CD4-positive, alpha-beta T cell (primary cell): ENCODE results near the gene AKNAD1. TPM values are rescaled to one million over a fixed set of nuclear protein-coding genes. Genes with fewer than 3 reads are reported as not detected.

Experiments
- ATAC-seq: fragments of 200-7000 bp; cut with Tn5 transposase; one replicate; pipeline ENCODE4 v1.10.0; 2022; ENCODE audit warnings: mild to moderate bottlenecking; ENCODE audit not compliant: poor library complexity
- CTCF ChIA-PET: fragments of 350-600 bp; sonication (Branson Sonifier 250); formaldehyde crosslinking; loops from one replicate; lab custom pipeline; 2021; ENCODE audit warnings: antibody characterized with exemption, inconsistent platforms; lab: Charles Lee
- POLR2A ChIA-PET: fragments of 350-600 bp; sonication (Branson Sonifier 250); formaldehyde crosslinking; loops from one replicate; lab custom pipeline; 2021; ENCODE audit warnings: antibody characterized with exemption, inconsistent platforms; lab: Charles Lee
- DNase-seq, 14 experiments: peaks; one replicate each; pipeline ENCODE4 v3.0.0-alpha.2; 2013 to 2020; ENCODE audit warnings: mixed read lengths in 2 of 14
- H3K27ac ChIP-seq, 2 donors: one replicate each; pipeline versions ENCODE4 v1.5.1 to v1.7.0; 2013; ENCODE audit warnings: low read length in 2 of 2, low read depth in 1 of 2, mild to moderate bottlenecking in 1 of 2
- H3K27me3 ChIP-seq, 2 experiments: 1 replicate in 1 of 2; 2 replicates in 1 of 2; pipeline versions ENCODE4 v1.6.1 to v1.7.0; 2013; ENCODE audit warnings: low read length in 2 of 2, control low read depth in 1 of 2, mild to moderate bottlenecking in 1 of 2, moderate library complexity in 1 of 2; ENCODE audit not compliant: insufficient read depth in 2 of 2, control insufficient read depth in 1 of 2
- H3K36me3 ChIP-seq: one replicate; pipeline ENCODE4 v1.6.1; 2013; ENCODE audit warnings: low read length, control low read depth; ENCODE audit not compliant: insufficient read depth
- H3K4me1 ChIP-seq: one replicate; pipeline ENCODE4 v1.6.1; 2013; ENCODE audit warnings: low read length, control low read depth; ENCODE audit not compliant: insufficient read depth
- H3K4me3 ChIP-seq: one replicate; pipeline ENCODE4 v1.5.1; 2013; ENCODE audit warnings: mild to moderate bottlenecking, low read length, moderate library complexity
- H3K9me3 ChIP-seq, 2 experiments: 1 replicate in 1 of 2; 2 replicates in 1 of 2; pipeline versions ENCODE4 v1.6.1 to v1.7.0; 2013; ENCODE audit warnings: low read length in 2 of 2, mild to moderate bottlenecking in 2 of 2, control low read depth in 1 of 2, moderate library complexity in 1 of 2; ENCODE audit not compliant: control insufficient read depth in 1 of 2, insufficient read depth in 1 of 2
- H3K27ac Mint-ChIP-seq: one replicate; pipeline ENCODE4 v1.8.0; 2020; ENCODE audit warnings: mixed read lengths
- H3K27me3 Mint-ChIP-seq: one replicate; pipeline ENCODE4 v1.8.0; 2021; ENCODE audit warnings: mixed read lengths
- H3K36me3 Mint-ChIP-seq: one replicate; pipeline ENCODE4 v1.8.0; 2021; ENCODE audit warnings: low read depth, mixed read lengths
- H3K4me1 Mint-ChIP-seq: one replicate; pipeline ENCODE4 v1.8.0; 2021; ENCODE audit warnings: low read depth, mixed read lengths
- H3K4me3 Mint-ChIP-seq: one replicate; pipeline ENCODE4 v1.8.0; 2020; ENCODE audit warnings: mild to moderate bottlenecking, mixed read lengths
- H3K9me3 Mint-ChIP-seq: one replicate; pipeline ENCODE4 v1.8.0; 2020; ENCODE audit warnings: mixed read lengths
- CTCF ChIP-seq: fragments of 200-600 bp; IDR thresholded peaks from one replicate; pipeline ENCODE4 v1.8.0; 2022; ENCODE audit warnings: antibody characterized with exemption, mild to moderate bottlenecking
- intact Hi-C, 2 experiments: fragments of 100-400 bp; cut with DNase I in 1 of 2; cut with micrococcal nuclease in 1 of 2; formaldehyde crosslinking; loops; one replicate each; pipeline versions ENCODE4 v1.15.1 to v1.9.0; 2023 to 2025; cut with DNase I, micrococcal nuclease
- total RNA-seq, 174 experiments: library from RNA in 2 of 174; stranded (reverse) in 2 of 174; gene quantifications; one replicate each; pipeline ENCODE4 v1.2.3 and lab custom pipeline; 2021 to 2026

The AKNAD1 gene
- total RNA-seq, 2 experiments from 2014 or later, result not detected

GRCh38 chr1:108799001-108799400, 57.9 kb downstream of the AKNAD1 start:
- Histone ChIP-seq H3K27ac (no peak overlapping the region), H3K4me3 (no peak overlapping the region), H3K4me1 (no peaks in the 10 kb centered on the region), H3K9me3 (no peaks in the 10 kb centered on the region), H3K27me3 (no peaks in the 10 kb centered on the region), H3K36me3 (peaks cover 64% of the 10 kb centered on the region)
- ATAC-seq (no peak), DNase-seq (no peak)
- Mint-ChIP-seq H3K27ac (no peak overlapping the region), H3K4me1 (peaks cover 5% of the 10 kb centered on the region), H3K4me3 (no peak overlapping the region), H3K9me3 (no peaks in the 10 kb centered on the region), H3K27me3 (no peaks in the 10 kb centered on the region), H3K36me3 (peaks cover 78% of the 10 kb centered on the region)
- no peak for TF ChIP-seq CTCF
- CTCF ChIA-PET, result no interaction called here
- POLR2A ChIA-PET, result no interaction called here
- intact Hi-C loops, result no loop called here

- no peak overlapping the region for H3K4me3 Mint-ChIP-seq
- H3K36me3 Mint-ChIP-seq, result peaks cover 94% of the 10 kb centered on the region
- Histone ChIP-seq H3K27ac (no peak overlapping the region), H3K9me3 (peaks cover 0 to 13% of the 10 kb centered on the region in 2 experiments), H3K36me3 (peaks cover 52% of the 10 kb centered on the region), H3K27me3 (no peaks in the 10 kb centered on the region), H3K4me1 (no peaks in the 10 kb centered on the region), H3K4me3 (no peak overlapping the region)
- POLR2A ChIA-PET, result interaction anchor here (0.6 kb wide), 1 partner anchor 329 kb away, joined by 3 read pairs; no protein-coding TSS in a partner anchor
- CTCF ChIA-PET, result interaction anchor here (0.6 to 0.7 kb wide), 2 partner anchors 78 to 282 kb away, joined by 3 to 4 read pairs; no protein-coding TSS in a partner anchor
- intact Hi-C loops, result no loop called here
- H3K27ac Mint-ChIP-seq, result no peak overlapping the region
- H3K9me3 Mint-ChIP-seq, result peaks cover 12% of the 10 kb centered on the region
- TF ChIP-seq CTCF, result no peak
- H3K27me3 Mint-ChIP-seq, result no peaks in the 10 kb centered on the region
- ATAC-seq (no peak), DNase-seq (no peak)
- no peaks in the 10 kb centered on the region for H3K4me1 Mint-ChIP-seq
Observed at GRCh38 chr1:108792420-108792819, 64.5 kb downstream of the AKNAD1 start.

- H3K27me3 Mint-ChIP-seq, result no peaks in the 10 kb centered on the region
- no peaks in the 10 kb centered on the region for H3K4me1 Mint-ChIP-seq
- H3K27ac Mint-ChIP-seq, result no peak overlapping the region
- H3K36me3 ChIP-seq, result peaks cover 45% of the 10 kb centered on the region
- TF ChIP-seq CTCF, result no peak
- no peak overlapping the region for H3K4me3 ChIP-seq
- H3K9me3 Mint-ChIP-seq, result peaks cover 12% of the 10 kb centered on the region
- intact Hi-C loops, result no loop called here
- CTCF ChIA-PET, result no interaction called here
- no peak overlapping the region for H3K4me3 Mint-ChIP-seq
- no peaks in the 10 kb centered on the region for H3K4me1 ChIP-seq
- POLR2A ChIA-PET, result no interaction called here
- ATAC-seq, result no peak
- DNase-seq, result no peak
- H3K27ac ChIP-seq, result no peak overlapping the region
- H3K36me3 Mint-ChIP-seq, result peaks cover 99% of the 10 kb centered on the region
- H3K27me3 ChIP-seq, result no peaks in the 10 kb centered on the region
- H3K9me3 ChIP-seq, result peaks cover 0 to 13% of the 10 kb centered on the region in 2 experiments
Observed at GRCh38 chr1:108791790-108792189, 65.1 kb downstream of the AKNAD1 start.
